Forelimb muscle (tissue), 1 donor: ENCODE results near the gene SMIM28. TPM values are rescaled to one million over a fixed set of nuclear protein-coding genes. Genes with fewer than 3 reads are reported as not detected.

Experiments used
- DNase-seq: peaks from one replicate; pipeline ENCODE4 v3.0.0-alpha.2; 2013; ENCODE audit warnings: low read depth
- polyA plus RNA-seq: library from polyadenylated mRNA; unstranded; fragments of 120-200 nt; gene quantifications from one replicate; pipeline ENCODE4 v1.2.1, GENCODE V29; 2013; ENCODE audit not compliant: insufficient read length

The SMIM28 gene
- polyA plus RNA-seq, 1 donor = not detected

- no peak for DNase-seq
These were observed 3.5 kb upstream of the SMIM28 start for GRCh38 chr6:138374230-138374629.

DNA sequence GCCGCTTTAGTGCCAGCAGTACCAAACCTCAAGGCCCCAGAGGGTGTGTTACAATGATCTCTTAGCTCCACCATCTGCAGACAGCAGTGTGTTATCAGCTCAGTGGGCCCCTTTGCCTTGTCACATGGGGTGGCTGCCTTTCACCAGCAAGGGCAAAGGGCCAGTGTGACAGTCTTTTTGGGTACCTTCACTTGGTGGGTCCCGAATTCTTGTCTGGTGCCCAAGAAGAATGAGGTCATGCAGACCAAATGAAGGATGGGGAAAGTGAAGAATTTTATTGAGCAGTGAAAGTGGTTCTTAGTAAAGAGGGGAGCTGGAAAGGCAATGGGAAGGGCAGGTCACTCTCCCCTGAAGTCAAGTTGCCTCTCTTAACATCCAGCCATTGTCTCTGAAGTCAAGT is 2.9 kb upstream of the SMIM28 start:
- DNase-seq = no peak

DNA sequence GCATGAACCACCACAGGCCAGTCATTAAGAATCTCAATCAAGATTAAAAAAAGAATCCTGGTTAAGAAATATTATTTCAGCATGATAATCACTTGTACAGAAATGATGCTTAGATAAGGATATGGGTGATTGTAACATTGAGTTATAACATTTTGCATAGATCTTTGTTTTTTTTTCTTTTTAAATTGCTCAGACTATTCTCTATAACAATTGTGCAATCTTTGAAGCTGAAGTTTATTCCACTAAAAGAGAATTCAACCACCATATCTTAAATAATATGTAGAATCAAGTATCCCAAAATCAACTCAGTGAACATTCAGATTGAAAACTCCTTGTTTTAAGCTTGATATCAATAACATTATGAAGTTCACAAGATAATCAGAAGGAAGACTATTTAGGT is 663 bp upstream of the SMIM28 start:
- no peak for DNase-seq

DNA sequence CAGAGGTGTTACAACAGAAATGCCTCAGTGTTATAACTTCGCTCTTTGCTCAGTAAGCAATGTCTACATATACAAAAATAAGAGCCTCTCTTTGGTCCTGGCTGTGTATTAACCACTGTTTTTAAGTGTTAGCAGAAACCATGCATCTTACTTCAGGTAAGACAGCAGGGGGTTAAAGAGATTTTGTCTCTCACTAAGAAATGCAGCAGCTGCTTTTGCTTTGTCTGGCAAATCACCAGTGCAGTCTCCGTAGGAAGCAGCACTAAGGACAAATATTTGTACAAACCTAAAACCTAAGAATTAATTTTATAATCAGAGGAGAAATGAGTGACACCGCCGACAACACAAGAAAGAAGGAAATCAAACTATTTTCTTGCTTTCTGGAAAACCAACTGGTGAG is 758 bp downstream of the SMIM28 start:
- no peak for DNase-seq

- DNase-seq = no peak
These were observed 5.0 kb downstream of the SMIM28 start for GRCh38 chr6:138382498-138383265.

- no peak for DNase-seq
These were observed 6.1 kb downstream of the SMIM28 start for GRCh38 chr6:138383776-138384175.

DNA sequence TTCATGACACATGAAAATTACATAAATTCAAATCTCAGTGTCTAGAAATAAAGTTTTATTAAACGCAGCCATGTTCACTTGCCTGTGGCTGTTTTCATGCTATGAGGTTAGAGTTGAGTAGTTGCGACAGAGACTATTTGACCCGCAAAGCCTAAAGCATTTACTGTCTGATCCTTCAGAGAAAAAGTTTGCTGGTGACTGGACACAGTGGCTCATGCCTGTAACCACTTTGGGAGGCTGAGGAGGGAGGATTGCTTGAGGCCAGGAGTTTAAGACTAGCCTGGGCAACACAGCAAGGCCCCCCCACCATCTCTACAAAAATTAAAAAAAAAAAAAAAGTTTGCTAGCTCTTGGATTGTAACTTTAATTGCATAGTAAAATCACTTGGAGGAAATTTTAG is 9.2 kb downstream of the SMIM28 start:
- DNase-seq = no peak

DNA sequence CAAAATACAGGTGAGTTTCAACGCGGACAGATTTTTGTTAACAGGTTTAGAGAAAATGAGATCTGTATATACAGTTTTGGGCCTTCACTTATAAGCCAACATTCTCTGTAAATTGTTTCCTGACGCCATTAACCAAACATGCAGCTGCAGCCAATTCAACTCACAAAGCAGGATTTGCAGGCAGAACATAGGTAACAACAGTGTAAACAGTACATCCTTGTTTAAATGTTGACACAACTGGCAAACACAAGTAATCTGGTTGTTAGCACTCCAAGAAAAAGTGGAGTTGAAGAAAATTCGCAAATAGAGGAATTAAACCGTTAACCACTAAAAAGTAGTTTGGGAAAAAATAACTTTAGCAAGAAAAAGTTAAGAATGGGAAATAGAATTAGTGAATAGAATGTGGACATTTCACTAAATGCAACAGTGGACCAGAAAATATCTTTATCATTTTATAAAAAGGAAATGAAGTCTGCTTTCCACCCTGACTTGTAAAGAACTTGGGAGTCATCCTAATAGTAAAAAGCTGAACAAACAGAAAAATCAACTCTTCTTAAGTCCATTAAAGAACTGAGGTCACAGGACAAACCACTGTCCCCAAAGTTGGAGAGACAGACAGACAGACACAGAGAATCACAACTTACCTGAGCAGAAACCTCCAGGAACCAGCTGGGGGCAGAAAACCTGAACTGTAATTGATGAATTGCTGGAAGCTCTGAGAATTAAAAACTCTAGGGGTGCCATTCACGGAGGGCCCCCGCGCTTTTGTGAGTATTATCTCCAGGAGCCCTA is 10.1 kb downstream of the SMIM28 start:
- no peak for DNase-seq

DNA sequence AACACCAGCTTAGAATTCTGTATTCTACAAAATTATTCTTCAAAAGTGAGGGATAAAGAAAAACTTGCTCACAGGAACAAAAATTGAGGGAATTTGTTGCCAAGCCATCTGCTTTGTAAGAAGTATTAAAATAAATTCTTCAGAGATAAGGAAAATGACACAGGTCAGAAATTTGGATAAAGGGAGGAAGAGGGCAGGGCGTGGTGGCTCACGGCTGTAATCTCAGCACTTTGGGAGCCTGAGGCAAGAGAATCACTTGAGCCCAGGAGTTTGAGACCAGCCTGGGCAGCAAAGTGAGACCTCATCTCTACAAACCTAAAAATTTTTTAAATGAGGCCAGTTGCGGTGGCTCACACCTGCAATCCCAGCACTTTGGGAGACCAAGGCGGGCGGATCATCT is 11.8 kb downstream of the SMIM28 start:
- no peak for DNase-seq

DNA sequence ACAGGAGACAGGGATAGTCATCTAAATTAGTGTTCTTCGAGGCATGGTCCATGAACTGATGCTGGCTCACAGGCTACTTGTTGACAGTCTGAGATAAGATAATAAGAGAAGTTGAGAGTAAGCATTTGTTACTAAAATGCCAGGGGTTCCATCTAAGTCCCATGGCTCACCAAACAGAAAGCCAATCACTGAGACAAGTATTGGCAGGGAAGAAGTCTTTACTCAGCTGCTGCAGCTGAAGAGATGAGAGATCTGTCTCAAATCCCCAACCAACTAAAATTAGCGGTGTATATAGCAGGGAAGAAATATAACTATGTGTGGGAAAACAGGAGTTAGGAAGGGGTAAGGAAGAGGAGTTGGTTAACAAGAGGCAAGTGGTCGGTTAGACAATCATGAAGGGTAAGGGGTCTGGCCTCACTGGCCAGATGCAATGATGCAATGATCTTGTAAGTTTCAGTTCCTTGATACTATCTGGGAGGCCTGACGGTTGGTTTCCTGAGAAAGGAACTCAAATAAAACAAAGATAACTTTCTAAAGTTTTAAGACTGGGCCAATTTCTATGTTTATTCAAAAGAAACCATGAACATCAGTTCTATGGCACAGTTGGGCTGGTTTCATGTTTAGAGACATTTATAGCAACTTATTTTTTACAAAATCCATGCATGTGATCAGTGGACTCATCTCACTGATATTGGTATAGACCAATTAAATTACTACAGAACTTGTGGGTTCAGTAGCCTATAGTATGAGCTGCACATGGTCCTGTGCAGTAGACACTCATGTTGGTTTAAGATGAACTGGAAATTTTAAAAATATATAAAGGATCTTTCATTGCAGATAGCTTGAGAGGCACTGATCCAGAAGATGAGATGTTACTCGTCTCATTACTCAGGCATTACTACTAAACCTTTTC is 16.4 kb downstream of the SMIM28 start:
- DNase-seq = no peak

- no peak for DNase-seq
These were observed 19.0 kb downstream of the SMIM28 start for GRCh38 chr6:138396709-138397108.

DNA sequence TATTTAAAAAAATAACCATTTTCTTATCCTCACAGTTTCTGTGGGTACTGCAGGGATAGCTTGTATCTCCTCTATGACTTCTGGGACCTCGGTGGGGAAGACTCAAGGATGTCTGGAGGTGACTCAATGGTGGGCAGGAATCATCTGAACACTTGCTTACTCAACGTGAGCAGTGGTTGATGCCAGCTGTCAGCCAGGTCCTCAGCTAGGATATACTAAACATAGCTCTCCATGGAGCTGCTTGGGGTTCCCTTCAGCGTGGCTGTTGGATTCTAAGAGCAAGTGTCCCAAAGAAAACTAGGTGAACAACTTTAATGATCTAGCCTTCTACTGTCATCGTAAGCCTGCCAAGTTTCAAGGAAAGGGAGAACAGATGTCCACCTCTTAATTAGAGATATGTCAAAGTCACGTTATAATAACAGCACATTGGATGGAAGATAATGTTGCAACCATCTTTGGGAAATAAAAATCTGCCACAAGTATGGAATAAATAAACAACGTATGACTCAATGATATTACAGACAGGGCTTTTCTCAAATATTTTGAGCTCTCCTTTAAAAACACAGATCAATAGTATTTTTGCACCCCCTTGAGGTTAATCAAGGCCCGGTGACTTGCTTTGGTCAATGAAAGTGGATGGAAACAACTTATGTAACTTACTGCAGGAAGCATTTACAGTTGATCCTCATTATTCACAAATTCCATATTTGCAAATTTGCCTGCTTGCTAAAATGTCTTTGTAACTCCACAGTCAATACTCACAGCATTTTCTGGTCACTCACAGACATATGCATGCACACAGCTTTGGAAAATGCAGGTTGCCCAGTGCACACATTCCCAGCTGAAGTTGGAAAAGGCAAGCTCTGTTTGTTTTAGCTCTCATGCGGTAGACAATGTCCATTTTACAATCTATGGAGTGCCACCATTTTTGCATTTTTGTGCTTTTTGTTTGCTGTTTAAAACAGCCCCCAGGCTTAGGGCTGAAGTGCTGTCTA is 19.7 kb downstream of the SMIM28 start:
- no peak for DNase-seq

DNA sequence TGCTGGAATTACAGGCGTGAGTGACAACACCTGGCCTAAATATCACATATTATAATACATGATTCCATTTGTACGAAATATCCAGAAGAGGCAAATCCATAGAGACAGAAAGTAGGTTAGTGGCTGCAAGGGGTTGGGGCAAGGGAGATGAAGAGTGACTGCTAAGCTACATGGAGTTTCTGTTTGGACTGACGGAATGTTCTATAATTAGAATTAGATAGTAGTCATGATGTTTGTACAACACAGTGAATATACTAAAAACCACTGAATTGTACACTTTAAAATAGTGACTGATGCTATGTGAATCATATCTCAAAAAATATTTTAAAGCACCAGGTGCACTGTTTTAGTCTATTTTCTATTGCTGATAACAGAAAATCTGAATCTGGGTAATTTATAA is 22.6 kb downstream of the SMIM28 start:
- DNase-seq = no peak

- DNase-seq = no peak
These were observed 24.5 kb downstream of the SMIM28 start for GRCh38 chr6:138401960-138402837.

- DNase-seq = no peak
These were observed 25.1 kb downstream of the SMIM28 start for GRCh38 chr6:138402838-138403187.

DNA sequence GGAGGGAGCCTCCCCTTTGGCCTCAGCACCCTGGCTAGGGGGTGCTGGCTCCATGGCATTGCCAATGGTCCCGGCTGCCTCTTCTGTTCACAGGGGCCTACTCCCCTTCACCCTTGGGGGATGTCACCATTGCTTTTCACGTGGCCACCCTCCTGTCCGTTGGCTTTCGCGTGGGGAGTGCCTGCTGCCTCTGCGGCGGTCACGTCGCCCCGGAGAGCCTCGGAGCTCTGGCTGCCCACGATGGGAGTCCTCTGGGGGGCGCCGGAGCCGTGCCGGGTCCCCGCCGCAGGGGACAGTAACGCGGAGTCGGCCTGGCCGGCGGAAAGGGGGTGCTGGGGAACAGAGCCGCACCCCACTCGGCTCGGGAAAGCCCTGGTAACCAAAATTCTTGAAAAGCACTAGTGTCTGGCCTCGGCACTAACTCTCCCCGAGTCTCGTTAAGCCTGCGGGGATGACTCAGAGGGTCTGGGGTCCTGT is 25.7 kb downstream of the SMIM28 start:
- no peak for DNase-seq

DNA sequence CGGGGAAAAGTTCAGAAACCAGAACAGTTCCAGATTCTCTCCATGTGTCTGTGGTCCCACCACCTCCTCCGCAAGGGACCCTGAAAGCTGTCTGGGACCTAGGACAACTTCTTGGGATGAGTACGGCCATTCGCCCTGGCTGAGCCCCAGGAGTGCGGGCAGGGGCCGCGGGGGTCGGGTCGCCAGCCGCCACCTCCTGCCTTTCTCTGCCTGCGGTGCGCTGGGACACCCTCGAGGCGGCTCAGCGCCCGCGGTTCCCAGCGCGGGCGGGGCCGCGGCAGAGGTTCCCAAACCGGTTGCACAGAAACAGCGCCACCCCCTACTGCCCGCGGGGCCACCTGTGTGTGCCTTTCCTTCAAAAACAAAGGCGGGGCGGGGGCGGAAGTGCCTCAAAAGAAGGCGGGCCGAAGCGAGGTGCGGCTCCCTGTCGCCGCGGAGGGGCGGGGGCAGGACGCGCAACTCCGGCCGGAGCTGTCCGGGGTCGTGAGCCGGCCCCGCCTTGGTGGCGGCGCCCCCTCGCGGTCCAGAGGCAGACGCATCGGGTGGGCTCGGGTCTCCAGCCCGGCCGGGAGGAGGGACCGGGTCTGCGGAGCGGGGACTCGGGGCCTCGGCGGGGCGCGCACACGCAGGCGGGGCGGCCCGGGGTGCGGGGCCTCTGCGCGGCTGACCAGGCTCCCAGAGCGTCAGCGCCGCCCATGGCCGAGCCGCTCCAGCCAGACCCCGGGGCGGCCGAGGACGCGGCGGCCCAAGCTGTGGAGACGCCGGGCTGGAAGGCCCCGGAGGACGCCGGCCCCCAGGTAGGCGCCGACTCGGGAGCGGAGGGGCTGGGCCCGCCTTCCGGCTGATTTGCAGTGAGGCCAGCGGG is 26.3 kb downstream of the SMIM28 start, which contains the start of gene HEBP2:
Gene HEBP2, plus strand, starts transcription at position 423 of the 865 bp plus-strand sequence. Its CDS starts 273 bp downstream, at position 696.
- peak; percentile 38 for DNase-seq

- no peak for DNase-seq
These were observed 27.1 kb downstream of the SMIM28 start for GRCh38 chr6:138404666-138405337.
